Liver (tissue), 9 donors: ENCODE measurements around the gene IGF2R. TPM values are rescaled to one million over a fixed set of nuclear protein-coding genes. Genes with fewer than 3 reads are reported as not detected.

Experiments used
- DNase-seq: peaks from one replicate; pipeline ENCODE4 v3.0.0-alpha.2; 2017; ENCODE audit warnings: low spot score
- H3K27ac ChIP-seq, 2 donors: one replicate each; pipeline ENCODE4 v1.7.0; 2013; ENCODE audit warnings: inconsistent platforms in 2 of 2, low read length in 2 of 2, control low read depth in 1 of 2, low read depth in 1 of 2, mild to moderate bottlenecking in 1 of 2
- H3K27me3 ChIP-seq, 4 donors: one replicate each; pipeline versions ENCODE4 v1.6.1 to v1.7.0; 2013; ENCODE audit warnings: low read length in 3 of 4, inconsistent platforms in 1 of 4, mild to moderate bottlenecking in 1 of 4, moderate library complexity in 1 of 4; ENCODE audit not compliant: control insufficient read depth in 4 of 4, insufficient read depth in 4 of 4
- H3K36me3 ChIP-seq, 4 donors: one replicate each; pipeline versions ENCODE4 v1.6.1 to v1.7.0; 2013; ENCODE audit warnings: low read length in 3 of 4, mild to moderate bottlenecking in 3 of 4, low read depth in 1 of 4, moderate library complexity in 1 of 4; ENCODE audit not compliant: control insufficient read depth in 4 of 4, insufficient read depth in 3 of 4
- H3K4me1 ChIP-seq, 4 donors: one replicate each; pipeline versions ENCODE4 v1.6.1 to v1.7.0; 2013; ENCODE audit warnings: low read length in 3 of 4, mild to moderate bottlenecking in 3 of 4, moderate library complexity in 1 of 4; ENCODE audit not compliant: control insufficient read depth in 4 of 4, insufficient read depth in 4 of 4
- H3K4me3 ChIP-seq, 3 donors: one replicate each; pipeline versions ENCODE4 v1.6.1 to v1.7.0; 2013; ENCODE audit warnings: low read length in 3 of 3, control low read depth in 1 of 3, low read depth in 1 of 3, mild to moderate bottlenecking in 1 of 3
- H3K9ac ChIP-seq, 2 donors: one replicate each; pipeline ENCODE4 v1.7.0; 2013; ENCODE audit warnings: low read length in 2 of 2, mild to moderate bottlenecking in 2 of 2, moderate library complexity in 2 of 2, control low read depth in 1 of 2, low read depth in 1 of 2
- H3K9me3 ChIP-seq, 4 donors: one replicate each; pipeline versions ENCODE4 v1.6.1 to v1.7.0; 2013; ENCODE audit warnings: low read length in 3 of 4; ENCODE audit not compliant: control insufficient read depth in 4 of 4
- ATF3 ChIP-seq: IDR thresholded peaks from 2 replicates; pipeline ENCODE4 v1.6.1; 2016; ENCODE audit warnings: antibody characterized with exemption
- GABPA ChIP-seq, 2 donors: IDR thresholded peaks in 1 of 2; conservative IDR thresholded peaks in 1 of 2; 2 replicates each; pipeline ENCODE4 v1.6.1; 2016; ENCODE audit warnings: antibody characterized with exemption in 2 of 2, mild to moderate bottlenecking in 1 of 2, moderate library complexity in 1 of 2
- HNF4A ChIP-seq, 2 donors: conservative IDR thresholded peaks; 2 replicates each; pipeline ENCODE4 v1.6.1; 2016; ENCODE audit warnings: antibody characterized with exemption in 2 of 2, mild to moderate bottlenecking in 2 of 2
- HNF4G ChIP-seq: IDR thresholded peaks from 2 replicates; pipeline ENCODE4 v1.6.1; 2016; ENCODE audit warnings: antibody characterized with exemption
- JUND ChIP-seq, 2 donors: IDR thresholded peaks; 2 replicates each; pipeline ENCODE4 v1.6.1; 2016; ENCODE audit warnings: antibody characterized with exemption in 2 of 2
- MAX ChIP-seq: IDR thresholded peaks from 2 replicates; pipeline ENCODE4 v1.6.1; 2016; ENCODE audit warnings: antibody characterized with exemption
- NR2F2 ChIP-seq: IDR thresholded peaks from 2 replicates; pipeline ENCODE4 v1.6.1; 2016; ENCODE audit warnings: antibody characterized with exemption
- RAD21 ChIP-seq, 2 donors: IDR thresholded peaks; 2 replicates each; pipeline ENCODE4 v1.6.1; 2016; ENCODE audit warnings: antibody characterized with exemption in 2 of 2, mild to moderate bottlenecking in 2 of 2
- SP1 ChIP-seq: IDR thresholded peaks from 2 replicates; pipeline ENCODE4 v1.6.1; 2018; ENCODE audit warnings: antibody characterized with exemption, mild to moderate bottlenecking
- TAF1 ChIP-seq: conservative IDR thresholded peaks from 2 replicates; pipeline ENCODE4 v1.6.1; 2016; ENCODE audit warnings: antibody characterized with exemption, mild to moderate bottlenecking
- YY1 ChIP-seq: IDR thresholded peaks from 2 replicates; pipeline ENCODE4 v1.6.1; 2016; ENCODE audit warnings: antibody characterized with exemption, mild to moderate bottlenecking
- WGBS: extraction: QIAGEN DNeasy Blood & Tissue Kit; methylation state at CpG from one replicate; pipeline ENCODE4 v1.1.7; 2013; 5-methylcytosine and 5-hydroxymethylcytosine counted together
- polyA plus RNA-seq, 2 donors: library from polyadenylated mRNA; stranded (reverse) in 1 of 2; unstranded in 1 of 2; fragments of 200-250 nt in 1 of 2; fragments of >200 nt in 1 of 2; fragmentation: Nextera tagmentation in 1 of 2; extraction: Ambion mirVana in 1 of 2; gene quantifications; one replicate each; pipeline versions ENCODE4 v1.2.1 to v1.2.3, GENCODE V29; 2013 to 2015
- total RNA-seq, 2 donors: library from RNA; depleted of rRNA; stranded (reverse); fragments of >200 nt; gene quantifications; one replicate each; pipeline ENCODE4 v1.2.3, GENCODE V29; 2014
- TF ChIP-seq, protein P1 (sequence below): fragments of 150-350 bp; IDR thresholded peaks from 2 replicates; pipeline ENCODE4 v1.5.1; 2017; ENCODE audit warnings: improper control_type of control experiment, low read depth, low read length; ENCODE audit not compliant: missing input control
- TF ChIP-seq, protein P2 (sequence below): IDR thresholded peaks from 2 replicates; pipeline ENCODE4 v1.6.1; 2016; ENCODE audit warnings: antibody characterized with exemption, mild to moderate bottlenecking
- TF ChIP-seq, protein P3 (sequence below): IDR thresholded peaks from 2 replicates; pipeline ENCODE4 v1.6.1; 2016; ENCODE audit warnings: antibody characterized with exemption
- donor health status: healthy.
- donor health status: healthy.
- donor health status: healthy.
- donor health status: healthy.
- donor health status: healthy.

Gene IGF2R
- total and polyA plus RNA-seq, 4 donors, result 16.6 to 84.9 (median 45.7) TPM

GRCh38 chr6:160070427-160070826 lies 101.5 kb downstream of the IGF2R start:
- no peaks in the 10 kb centered on the region for H3K9me3 ChIP-seq
- H3K36me3 ChIP-seq, result peaks cover 21 to 51% (median 41%) of the 10 kb centered on the region in 4 donors
- TF ChIP-seq NR2F2 (no peak), ATF3 (no peak), HNF4A (conservative IDR thresholded peaks at IDR 0.05) (no peak), MAX (no peak), YY1 (no peak), RAD21 (IDR thresholded peaks at IDR 0.05) (no peak), HNF4G (no peak), TAF1 (no peak)
- TF ChIP-seq, protein P1, sequence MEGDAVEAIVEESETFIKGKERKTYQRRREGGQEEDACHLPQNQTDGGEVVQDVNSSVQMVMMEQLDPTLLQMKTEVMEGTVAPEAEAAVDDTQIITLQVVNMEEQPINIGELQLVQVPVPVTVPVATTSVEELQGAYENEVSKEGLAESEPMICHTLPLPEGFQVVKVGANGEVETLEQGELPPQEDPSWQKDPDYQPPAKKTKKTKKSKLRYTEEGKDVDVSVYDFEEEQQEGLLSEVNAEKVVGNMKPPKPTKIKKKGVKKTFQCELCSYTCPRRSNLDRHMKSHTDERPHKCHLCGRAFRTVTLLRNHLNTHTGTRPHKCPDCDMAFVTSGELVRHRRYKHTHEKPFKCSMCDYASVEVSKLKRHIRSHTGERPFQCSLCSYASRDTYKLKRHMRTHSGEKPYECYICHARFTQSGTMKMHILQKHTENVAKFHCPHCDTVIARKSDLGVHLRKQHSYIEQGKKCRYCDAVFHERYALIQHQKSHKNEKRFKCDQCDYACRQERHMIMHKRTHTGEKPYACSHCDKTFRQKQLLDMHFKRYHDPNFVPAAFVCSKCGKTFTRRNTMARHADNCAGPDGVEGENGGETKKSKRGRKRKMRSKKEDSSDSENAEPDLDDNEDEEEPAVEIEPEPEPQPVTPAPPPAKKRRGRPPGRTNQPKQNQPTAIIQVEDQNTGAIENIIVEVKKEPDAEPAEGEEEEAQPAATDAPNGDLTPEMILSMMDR, result no peak
- TF ChIP-seq, protein P2, sequence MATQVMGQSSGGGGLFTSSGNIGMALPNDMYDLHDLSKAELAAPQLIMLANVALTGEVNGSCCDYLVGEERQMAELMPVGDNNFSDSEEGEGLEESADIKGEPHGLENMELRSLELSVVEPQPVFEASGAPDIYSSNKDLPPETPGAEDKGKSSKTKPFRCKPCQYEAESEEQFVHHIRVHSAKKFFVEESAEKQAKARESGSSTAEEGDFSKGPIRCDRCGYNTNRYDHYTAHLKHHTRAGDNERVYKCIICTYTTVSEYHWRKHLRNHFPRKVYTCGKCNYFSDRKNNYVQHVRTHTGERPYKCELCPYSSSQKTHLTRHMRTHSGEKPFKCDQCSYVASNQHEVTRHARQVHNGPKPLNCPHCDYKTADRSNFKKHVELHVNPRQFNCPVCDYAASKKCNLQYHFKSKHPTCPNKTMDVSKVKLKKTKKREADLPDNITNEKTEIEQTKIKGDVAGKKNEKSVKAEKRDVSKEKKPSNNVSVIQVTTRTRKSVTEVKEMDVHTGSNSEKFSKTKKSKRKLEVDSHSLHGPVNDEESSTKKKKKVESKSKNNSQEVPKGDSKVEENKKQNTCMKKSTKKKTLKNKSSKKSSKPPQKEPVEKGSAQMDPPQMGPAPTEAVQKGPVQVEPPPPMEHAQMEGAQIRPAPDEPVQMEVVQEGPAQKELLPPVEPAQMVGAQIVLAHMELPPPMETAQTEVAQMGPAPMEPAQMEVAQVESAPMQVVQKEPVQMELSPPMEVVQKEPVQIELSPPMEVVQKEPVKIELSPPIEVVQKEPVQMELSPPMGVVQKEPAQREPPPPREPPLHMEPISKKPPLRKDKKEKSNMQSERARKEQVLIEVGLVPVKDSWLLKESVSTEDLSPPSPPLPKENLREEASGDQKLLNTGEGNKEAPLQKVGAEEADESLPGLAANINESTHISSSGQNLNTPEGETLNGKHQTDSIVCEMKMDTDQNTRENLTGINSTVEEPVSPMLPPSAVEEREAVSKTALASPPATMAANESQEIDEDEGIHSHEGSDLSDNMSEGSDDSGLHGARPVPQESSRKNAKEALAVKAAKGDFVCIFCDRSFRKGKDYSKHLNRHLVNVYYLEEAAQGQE, result no peak
- no peaks in the 10 kb centered on the region for H3K27me3 ChIP-seq
- H3K4me3 ChIP-seq, result no peak overlapping the region
- peaks cover 0 to 20% (median 11%) of the 10 kb centered on the region in 4 donors for H3K4me1 ChIP-seq
- no peak for DNase-seq
- no peak overlapping the region for H3K27ac ChIP-seq
- no peak overlapping the region for H3K9ac ChIP-seq
- WGBS, result 94% methylated on average over 11 of the region's 11 CpGs

DNA sequence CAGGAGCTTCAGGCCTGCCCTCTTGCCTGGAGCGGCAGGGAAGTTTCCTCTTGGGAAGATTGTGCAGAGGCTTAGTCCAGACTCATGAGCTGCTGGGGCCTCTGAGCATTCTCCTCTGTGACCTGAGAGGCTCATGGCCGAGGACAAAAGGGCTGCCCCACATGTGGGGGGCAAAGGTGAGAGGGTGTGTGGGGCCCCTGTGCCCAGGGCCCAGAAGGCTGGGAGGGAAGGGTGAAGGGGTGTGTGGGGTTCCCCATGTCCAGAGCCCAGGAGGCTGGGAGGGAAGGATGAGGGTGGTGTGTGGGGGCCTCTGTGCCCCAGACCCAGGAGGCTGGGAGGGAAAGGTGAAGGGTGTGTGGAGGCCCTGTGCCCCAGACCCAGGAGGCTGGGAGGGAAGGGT lies 101.9 kb downstream of the IGF2R start:
- no peak for TF ChIP-seq MAX
- TF ChIP-seq HNF4G, result no peak
- TF ChIP-seq GABPA (IDR thresholded peaks at IDR 0.05 in 1 of 2, conservative IDR thresholded peaks at IDR 0.05 in 1 of 2), result no peak
- TF ChIP-seq, protein P3, sequence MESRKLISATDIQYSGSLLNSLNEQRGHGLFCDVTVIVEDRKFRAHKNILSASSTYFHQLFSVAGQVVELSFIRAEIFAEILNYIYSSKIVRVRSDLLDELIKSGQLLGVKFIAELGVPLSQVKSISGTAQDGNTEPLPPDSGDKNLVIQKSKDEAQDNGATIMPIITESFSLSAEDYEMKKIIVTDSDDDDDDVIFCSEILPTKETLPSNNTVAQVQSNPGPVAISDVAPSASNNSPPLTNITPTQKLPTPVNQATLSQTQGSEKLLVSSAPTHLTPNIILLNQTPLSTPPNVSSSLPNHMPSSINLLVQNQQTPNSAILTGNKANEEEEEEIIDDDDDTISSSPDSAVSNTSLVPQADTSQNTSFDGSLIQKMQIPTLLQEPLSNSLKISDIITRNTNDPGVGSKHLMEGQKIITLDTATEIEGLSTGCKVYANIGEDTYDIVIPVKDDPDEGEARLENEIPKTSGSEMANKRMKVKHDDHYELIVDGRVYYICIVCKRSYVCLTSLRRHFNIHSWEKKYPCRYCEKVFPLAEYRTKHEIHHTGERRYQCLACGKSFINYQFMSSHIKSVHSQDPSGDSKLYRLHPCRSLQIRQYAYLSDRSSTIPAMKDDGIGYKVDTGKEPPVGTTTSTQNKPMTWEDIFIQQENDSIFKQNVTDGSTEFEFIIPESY, result no peak
- no peak for TF ChIP-seq RAD21 (IDR thresholded peaks at IDR 0.05)
- no peak for TF ChIP-seq SP1
- TF ChIP-seq ATF3, result no peak
- TF ChIP-seq, protein P1, result no peak
- TF ChIP-seq YY1, result no peak
- no peak for TF ChIP-seq JUND (IDR thresholded peaks at IDR 0.05)
- no peak for TF ChIP-seq TAF1
- no peak for TF ChIP-seq NR2F2
- no peak for DNase-seq
- Histone ChIP-seq H3K9ac (no peak overlapping the region), H3K27me3 (no peaks in the 10 kb centered on the region), H3K9me3 (no peaks in the 10 kb centered on the region), H3K4me3 (no peak overlapping the region), H3K4me1 (peaks cover 0 to 20% (median 11%) of the 10 kb centered on the region in 4 donors), H3K36me3 (peaks cover 22 to 55% (median 44%) of the 10 kb centered on the region in 4 donors), H3K27ac (no peak overlapping the region)
- WGBS, result 90% methylated on average over 2 of the region's 2 CpGs
